ENCODE results near the gene STEAP2.

Gene STEAP2

DNA sequence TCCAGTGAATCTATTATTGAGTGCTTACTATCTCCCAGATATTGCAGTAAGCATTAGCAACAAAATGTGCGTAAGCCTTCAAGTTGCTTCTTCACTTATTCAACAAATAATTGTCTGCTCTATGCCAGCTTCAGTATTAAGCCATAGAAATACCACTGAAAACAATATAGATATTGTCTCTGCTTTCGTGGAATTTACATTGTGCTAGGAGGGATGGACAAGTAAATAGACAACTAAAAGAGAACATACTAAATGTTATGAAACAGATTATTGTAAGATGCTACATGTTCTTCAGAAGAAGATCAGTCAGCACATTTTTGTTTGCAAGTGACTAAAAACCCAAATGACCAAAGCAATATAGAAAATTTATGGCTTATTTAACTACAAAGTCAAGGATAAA lies 60.7 kb downstream of the STEAP2 start:
- no peak for DNase-seq (ENCODE audit: low spot score)

DNA sequence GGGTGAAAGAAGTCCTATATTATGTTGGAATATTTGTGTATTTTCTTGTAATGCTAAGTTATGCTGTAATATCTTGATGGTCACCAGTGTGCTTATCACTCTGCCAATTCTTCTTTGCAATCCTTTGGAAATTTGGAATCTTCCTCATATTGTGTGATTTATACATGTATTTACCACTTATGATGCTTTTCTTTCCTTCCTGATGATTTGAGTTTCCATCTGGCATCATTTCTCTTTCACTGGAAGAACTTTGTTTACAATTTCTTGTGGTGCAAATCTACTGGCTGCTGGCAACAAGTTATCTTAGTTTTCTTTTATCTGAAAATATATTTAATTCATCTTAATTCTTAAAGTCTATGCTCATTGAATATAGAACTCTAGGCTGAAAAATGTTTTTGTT lies 62.6 kb downstream of the STEAP2 start:
- no peak for DNase-seq (ENCODE audit: low spot score)

DNA sequence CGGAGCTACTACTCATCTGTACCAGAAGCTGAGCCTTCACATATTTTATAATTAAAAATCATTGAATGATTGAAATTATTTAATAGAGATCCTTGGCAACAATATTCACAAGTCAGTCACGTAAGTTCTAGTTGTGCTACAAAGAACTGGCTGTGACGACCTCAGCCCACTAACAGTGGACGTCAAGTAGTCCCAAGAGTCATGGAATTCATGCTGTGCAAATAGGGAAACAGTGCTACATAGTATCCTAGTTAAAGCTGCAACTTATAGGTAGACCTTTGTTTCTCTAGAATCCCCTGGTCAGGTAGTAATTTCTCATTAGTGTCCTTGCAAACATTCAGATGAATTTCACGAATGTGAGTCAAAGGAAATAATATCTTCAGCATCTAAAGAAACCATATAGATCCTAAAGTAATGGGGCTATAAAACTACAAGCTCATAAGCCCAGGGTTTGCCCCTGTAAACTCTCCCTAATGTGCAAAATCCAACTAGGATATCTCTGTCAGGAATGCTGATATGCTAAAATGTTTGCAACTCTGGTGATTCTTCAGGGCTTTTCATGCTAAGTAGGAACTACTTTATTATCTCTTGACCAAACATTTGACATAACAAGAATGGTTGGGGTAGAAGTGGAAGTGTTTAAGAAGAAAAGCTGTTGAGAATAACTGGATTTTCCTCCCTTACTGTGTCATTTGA lies 64.6 kb downstream of the STEAP2 start:
- no peak for DNase-seq (ENCODE audit: low spot score)

Data from putamen (tissue), 1 donor.